GM18870 (cell line): ENCODE measurements around the gene ABTB1.
"Not testable (repeated sequence)": the region's sequence is repeated elsewhere in the genome, so short reads cannot be mapped to it uniquely, and the experiment has no call there.

ENCODE experiments used
- ATAC-seq: cut with Tn5 transposase; IDR thresholded peaks from one replicate; pipeline ENCODE4 v1.9.1; 2021; ENCODE audit warnings: moderate library complexity; ENCODE audit not compliant: unreplicated experiment

ABTB1 gene

GRCh38 chr3:127702151-127702578, 29.4 kb downstream of the ABTB1 start:
- ATAC-seq = no peak

GRCh38 chr3:127704840-127705239, 32.1 kb downstream of the ABTB1 start:
- ATAC-seq = not testable (repeated sequence)

DNA sequence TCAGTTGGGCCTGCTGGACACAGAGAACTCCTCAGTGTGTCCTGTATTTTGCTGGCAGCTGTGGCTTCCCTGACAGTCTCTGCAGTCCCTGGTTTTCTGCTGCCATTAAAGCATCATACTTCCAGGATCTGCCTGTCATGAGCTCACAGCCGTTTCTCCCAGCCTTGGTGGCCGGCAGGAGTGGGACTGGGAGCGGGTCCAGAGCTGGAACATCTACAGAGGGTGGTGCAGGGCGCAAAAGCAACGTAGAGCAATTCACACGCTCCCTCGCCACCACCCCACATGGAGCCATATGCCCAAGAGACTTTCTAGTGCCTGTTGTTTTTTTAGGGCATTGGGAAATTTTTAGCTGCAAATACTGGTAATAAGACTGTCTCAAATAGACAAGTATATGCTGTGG, 33.6 kb downstream of the ABTB1 start:
- no peak for ATAC-seq

DNA sequence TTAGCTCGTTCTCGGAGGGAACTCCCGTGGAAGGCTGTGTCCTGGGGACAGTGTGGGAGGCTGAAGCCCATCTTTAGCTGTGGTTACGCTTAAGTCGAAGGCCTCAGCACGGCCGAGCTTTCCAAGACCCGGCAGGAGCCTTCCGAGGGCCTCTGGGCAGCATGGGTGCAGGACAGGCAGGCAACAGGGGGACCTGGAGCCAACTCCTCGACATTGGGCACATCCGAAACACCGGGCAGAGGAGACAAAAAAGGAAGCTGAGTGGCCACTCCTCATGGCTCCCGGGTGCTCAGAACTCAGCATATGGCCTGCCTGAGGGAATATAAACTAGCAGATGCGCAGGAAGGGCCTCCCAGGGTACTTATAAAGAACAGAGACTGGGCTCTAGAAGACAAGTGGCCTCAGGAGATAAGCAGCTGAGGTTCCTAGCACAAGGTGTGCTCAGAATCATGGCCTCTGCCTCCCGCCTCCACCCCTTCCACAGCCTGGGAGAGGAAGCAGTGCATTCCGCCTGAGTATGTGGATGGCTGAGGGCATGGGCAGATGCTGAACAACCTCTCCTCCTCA, 34.1 kb downstream of the ABTB1 start:
- no peak for ATAC-seq

DNA sequence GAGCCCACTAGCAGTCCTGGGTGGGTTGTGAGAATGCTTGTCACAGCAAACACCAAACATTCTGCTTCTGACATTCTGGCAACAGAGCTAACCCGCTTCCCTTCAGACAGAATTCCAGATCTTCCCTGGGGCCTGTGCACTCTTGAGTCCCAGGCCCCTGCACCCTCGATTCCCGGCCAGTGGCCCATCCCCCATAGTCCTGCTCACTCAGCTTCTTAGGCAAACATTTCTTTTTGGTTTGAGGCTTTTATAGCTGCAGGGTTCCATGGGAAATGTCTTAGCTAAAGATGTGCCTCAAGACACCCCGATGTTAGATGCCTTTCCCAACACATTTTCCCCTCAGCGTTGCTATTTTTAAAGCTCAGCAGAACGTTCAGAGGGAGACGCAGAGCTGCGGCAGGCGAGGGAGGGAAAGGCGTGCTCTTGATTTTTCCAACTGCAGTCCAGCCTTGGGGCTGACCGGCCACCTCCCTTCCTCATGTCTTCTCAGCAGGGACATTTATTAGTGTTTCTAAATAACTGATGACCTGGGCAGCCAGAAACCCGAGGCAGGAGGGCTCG, 35.2 kb downstream of the ABTB1 start:
- no peak for ATAC-seq

DNA sequence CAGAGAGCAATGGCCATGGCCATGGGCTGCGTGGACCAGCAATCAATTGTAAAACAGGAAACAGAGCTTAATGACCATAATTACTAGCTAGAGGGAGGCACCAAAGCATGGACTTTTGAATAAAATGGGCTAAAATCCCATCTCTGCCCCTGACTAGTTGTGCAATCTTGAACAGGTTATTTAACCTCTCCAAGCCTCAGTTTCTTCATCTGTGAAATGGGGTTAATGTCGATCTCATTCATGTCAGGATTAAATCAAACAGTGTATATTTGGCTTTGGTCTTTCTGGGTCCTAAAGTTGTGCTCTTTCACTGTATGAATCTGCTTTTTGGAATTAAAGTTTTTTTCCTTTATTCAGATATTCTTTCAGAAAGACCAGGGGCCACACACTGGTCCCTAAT, 36.1 kb downstream of the ABTB1 start:
- no peak for ATAC-seq

- ATAC-seq = no peak
These were observed 36.7 kb downstream of the ABTB1 start for GRCh38 chr3:127709320-127710060.

GRCh38 chr3:127710155-127710941, 37.6 kb downstream of the ABTB1 start:
- no peak for ATAC-seq

DNA sequence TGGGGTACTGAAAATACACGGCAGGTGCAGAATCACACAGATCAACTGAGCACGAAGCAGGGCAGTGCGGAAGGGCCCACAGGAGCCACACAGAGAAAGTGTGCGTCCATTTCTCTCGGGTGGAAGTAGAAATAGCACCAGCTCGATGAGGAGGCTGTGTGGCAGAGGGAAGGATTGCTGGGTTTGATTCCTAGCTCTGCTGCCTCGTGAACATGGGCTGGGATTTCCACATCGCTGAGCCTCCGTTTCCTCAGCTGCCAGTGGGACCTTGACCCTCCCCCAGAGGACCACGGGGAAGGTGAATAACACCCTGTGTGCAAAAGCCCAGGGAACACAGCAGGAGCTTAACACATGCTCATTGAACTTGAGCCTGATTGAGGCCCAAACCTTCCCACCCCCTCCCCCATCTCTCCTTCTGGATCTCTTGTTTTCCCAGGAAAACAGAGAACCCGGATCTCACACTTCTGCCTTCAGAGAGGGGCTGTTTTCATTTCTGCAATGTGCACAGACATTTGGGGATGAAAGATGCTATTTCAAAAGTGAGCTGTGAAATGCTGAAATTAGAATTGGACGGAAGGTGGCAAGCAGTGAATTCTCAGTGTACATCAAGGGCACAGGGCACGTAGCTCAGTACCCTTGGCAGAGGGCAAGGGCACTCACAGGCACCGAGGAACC, 38.4 kb downstream of the ABTB1 start:
- ATAC-seq = no peak

DNA sequence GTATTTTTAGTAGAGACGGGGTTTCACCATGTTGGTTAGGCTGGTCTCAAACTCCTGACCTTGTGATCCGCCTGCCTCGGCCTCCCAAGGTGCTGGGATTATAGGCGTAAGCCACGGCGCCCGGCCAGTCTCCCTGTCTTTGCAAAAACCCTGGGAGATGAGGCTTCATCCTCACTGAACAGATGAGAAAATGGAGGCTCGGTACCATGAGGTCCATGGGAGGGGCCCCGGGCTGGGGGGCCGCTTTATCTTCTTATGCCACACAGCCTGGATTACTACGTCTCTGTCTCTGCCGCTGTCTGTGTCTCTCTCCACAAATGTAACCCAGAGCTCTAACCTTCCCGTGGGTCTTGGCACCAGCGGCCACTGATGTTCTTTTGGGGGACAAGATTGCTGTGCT, 39.1 kb downstream of the ABTB1 start:
- ATAC-seq = no peak

DNA sequence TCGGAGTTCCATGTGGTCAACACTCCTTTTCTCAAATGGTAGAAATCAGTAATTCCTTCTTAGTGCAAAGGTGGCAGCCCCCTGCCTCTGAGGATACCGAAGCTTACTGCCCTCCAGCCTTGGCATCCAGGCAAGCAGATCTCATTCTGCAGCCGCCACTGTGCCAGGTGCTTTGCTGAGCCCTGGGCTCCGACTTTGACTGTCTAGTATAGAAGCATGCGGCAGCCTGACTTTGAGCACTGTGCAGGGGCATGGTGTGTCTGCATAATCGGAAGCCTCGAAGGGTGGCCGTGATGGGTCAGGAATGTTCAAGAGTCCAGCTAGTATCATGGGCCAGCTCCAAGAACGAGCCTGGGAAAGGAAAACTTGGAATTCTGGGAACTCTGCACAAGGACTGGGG, 39.7 kb downstream of the ABTB1 start:
- ATAC-seq = no peak

DNA sequence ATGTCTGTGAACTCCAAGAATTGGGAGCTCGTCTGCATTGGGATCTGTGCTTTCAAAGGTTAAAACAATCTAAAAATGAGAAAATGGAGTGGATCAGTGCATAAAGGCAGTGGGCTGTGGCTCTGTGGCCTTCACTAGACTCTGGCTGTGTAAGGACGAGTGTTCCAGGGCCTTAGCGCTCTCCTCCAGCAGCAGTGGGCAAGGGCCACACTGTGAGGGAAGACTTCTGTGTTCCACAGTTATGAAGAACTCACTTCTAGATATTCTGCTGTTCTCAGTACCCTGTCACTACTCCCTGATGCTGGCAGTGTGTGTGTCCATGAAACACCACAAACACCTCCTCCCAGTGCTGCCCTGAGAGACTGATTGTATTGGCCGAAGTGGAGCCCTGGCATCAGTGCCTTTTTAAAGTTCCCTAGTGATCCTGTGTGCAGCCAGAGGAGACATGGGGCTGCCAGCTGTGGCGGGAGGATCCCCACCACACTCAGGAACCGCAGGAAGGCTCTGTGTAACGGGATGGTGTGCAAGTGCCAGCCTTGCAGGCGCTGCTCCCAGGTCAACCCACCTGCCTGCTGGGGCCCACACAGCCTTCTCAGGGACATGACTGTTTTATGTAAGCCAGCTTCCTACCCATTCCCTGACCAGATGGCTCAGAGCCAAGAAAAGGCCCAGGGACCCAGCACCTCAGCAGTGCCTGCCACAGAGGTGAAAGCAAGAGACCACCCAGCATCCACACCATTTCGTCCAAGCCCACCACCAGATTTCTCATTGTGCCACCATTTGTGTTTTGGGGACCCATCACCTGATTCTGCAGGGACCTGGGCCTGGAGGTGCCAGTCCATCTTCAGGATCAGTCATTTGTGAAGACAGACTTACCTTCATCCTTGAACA, 40.4 kb downstream of the ABTB1 start:
- ATAC-seq = no peak

DNA sequence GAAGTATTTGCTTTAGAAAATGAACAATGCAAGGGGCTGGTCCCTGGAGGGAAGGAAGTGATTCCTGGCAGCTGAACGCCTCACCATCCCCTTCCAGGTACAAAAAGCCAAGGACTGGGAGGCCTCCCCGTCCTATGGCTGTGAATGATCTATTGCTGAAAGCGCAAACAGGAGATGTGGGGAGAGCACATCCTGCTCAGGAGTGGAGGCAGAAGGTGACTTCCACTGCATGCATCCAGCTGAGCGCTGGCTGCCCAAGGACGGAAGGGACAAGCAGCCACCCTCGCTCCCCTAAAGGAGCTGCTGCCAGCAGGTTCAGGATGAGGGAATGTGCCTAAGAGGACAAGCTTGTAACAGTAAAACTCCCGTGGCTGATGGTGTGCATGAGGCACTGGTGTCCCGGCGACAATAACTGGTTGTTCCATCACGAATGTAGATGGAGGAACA, 41.4 kb downstream of the ABTB1 start:
- ATAC-seq = no peak

DNA sequence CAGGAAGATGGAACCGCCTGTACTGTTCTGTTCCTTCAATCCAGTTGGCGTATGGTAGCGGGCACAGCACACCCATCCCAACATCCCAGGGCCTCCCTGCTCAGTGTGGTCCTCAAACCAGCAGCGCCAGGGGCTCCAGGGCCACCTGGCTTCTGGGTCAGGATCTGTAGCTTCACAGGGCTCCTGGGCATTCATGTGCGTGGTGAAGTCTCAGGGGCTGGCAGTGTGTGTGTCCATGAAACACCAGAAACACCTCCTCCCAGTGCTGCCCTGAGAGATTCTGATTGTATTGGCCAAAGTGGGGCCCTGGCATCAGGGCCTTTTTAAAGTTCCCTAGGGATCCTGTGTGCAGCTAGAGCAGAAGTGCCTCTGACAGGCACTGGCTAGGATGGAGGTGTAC, 42.1 kb downstream of the ABTB1 start:
- ATAC-seq = no peak

- ATAC-seq = no peak
These were observed 42.8 kb downstream of the ABTB1 start for GRCh38 chr3:127715532-127715931.

GRCh38 chr3:127716384-127716783, 43.6 kb downstream of the ABTB1 start:
- no peak for ATAC-seq

GRCh38 chr3:127717357-127718244, 44.8 kb downstream of the ABTB1 start:
- ATAC-seq = no peak

- no peak for ATAC-seq
These were observed 45.6 kb downstream of the ABTB1 start for GRCh38 chr3:127718245-127718915.

- no peak for ATAC-seq
These were observed 46.2 kb downstream of the ABTB1 start for GRCh38 chr3:127718916-127719290.
